Mucosa of descending colon (tissue), 3 donors: ENCODE measurements around the gene EMP2. TPM values are rescaled to one million over a fixed set of nuclear protein-coding genes. Genes with fewer than 3 reads are reported as not detected.

Experiments
- ATAC-seq: fragments of 200-7000 bp; cut with Tn5 transposase; one replicate; pipeline ENCODE4 v1.9.1; 2020; ENCODE audit warnings: mild to moderate bottlenecking, moderate library complexity
- DNase-seq, 3 donors: peaks; one replicate each; pipeline ENCODE4 v3.0.0-alpha.2; 2020
- H3K36me3 ChIP-seq: fragments of 200-600 bp; one replicate; pipeline ENCODE4 v1.8.0; 2021; ENCODE audit warnings: low read depth, mild to moderate bottlenecking
- H3K4me1 ChIP-seq: fragments of 200-600 bp; one replicate; pipeline ENCODE4 v1.8.0; 2021; ENCODE audit warnings: low read depth, mild to moderate bottlenecking
- H3K4me3 ChIP-seq: fragments of 200-600 bp; one replicate; pipeline ENCODE4 v1.8.0; 2021; ENCODE audit warnings: mild to moderate bottlenecking
- H3K9me3 ChIP-seq: fragments of 200-600 bp; one replicate; pipeline ENCODE4 v1.8.0; 2021; ENCODE audit warnings: mild to moderate bottlenecking
- intact Hi-C, 2 donors: fragments of 100-400 bp; cut with DNase I in 1 of 2; cut with micrococcal nuclease in 1 of 2; formaldehyde crosslinking; loops; one replicate each; pipeline versions ENCODE4 v1.11.0 to v1.11.1; 2022; cut with DNase I, micrococcal nuclease
- total RNA-seq, 3 donors: library from RNA; stranded (reverse); fragmentation: NEBNext Ultra II Directional in 2 of 3; extraction: Animal tissue kit (Norgen Biotek cat#: 25700) in 2 of 3; gene quantifications; one replicate each; pipeline versions ENCODE4 v1.2.1 to v1.2.4, GENCODE V29; 2021 to 2023
- TF ChIP-seq, protein P1 (sequence below): fragments of 200-600 bp; IDR thresholded peaks from one replicate; pipeline ENCODE4 v1.8.0; 2022; ENCODE audit warnings: antibody characterized with exemption, mild to moderate bottlenecking
- donor health status: DM: no; HTN: no; CAD: no; lungs with moderate emphysema.
- donor health status: DM: no; HTN: no; CAD: no.
- donor health status: DM: no; HTN: yes; CAD: no.

Gene EMP2
- total RNA-seq, 3 donors from 2014 or later, result 73.0 to 92.9 (median 84.3) TPM

GRCh38 chr16:10617662-10618420, 37.4 kb upstream of the EMP2 start:
- intact Hi-C loops, result no loop called here

DNA sequence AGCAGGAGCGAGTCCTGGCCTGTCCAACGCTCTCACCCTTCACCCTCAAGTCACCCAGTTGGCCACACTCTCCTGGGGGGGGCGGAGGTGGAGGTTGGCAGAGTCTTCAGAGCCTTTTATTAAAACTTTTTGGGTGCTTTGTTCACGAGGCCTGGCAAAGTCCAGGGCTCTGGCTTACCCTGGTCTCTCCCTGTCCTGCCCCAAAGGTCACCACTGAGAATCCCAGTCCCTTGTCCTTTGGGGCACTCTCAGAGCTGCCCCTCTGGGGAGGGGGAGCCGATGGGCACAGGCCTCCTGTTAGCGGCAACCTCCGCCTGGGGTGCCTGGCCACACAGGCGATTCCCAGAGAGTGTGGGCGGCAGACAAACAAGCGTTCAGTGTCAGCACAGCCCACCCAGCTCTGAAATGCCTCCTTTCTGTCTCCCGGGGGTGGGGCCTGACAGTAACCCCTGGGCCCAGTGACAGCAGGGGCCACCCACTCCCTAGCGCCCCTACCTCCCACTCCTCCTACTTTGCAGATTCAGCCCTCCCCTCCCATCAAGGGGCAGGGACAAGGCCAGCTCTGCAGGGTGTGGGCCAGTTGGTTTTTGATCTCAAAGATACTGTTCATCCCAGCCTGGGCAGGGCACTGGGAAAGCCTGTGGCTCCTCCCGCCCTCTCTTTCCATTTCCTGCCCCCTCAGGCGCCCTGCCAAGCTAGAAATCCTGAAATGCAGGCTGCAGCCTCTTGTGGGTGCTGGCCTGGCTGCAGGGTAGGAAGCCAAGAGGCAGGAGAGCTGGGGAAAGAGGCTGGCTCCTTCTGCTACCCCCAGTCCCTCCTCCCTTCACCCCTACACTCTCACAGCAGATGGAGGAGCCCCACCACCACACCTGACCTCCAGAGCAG, 36.6 kb upstream of the EMP2 start:
- ATAC-seq (peak; percentile 77), DNase-seq (peak; percentile 80 to 89 (median 82))
- intact Hi-C loops, result no loop called here
- Histone ChIP-seq H3K4me3 (no peak overlapping the region), H3K9me3 (no peaks in the 10 kb centered on the region), H3K36me3 (no peaks in the 10 kb centered on the region), H3K4me1 (peaks cover 22% of the 10 kb centered on the region)
- TF ChIP-seq, protein P1, sequence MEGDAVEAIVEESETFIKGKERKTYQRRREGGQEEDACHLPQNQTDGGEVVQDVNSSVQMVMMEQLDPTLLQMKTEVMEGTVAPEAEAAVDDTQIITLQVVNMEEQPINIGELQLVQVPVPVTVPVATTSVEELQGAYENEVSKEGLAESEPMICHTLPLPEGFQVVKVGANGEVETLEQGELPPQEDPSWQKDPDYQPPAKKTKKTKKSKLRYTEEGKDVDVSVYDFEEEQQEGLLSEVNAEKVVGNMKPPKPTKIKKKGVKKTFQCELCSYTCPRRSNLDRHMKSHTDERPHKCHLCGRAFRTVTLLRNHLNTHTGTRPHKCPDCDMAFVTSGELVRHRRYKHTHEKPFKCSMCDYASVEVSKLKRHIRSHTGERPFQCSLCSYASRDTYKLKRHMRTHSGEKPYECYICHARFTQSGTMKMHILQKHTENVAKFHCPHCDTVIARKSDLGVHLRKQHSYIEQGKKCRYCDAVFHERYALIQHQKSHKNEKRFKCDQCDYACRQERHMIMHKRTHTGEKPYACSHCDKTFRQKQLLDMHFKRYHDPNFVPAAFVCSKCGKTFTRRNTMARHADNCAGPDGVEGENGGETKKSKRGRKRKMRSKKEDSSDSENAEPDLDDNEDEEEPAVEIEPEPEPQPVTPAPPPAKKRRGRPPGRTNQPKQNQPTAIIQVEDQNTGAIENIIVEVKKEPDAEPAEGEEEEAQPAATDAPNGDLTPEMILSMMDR, result no peak

More at GRCh38 chr16:10617662-10618420, 37.4 kb upstream of the EMP2 start:
- Histone ChIP-seq H3K4me1 (peaks cover 22% of the 10 kb centered on the region), H3K4me3 (no peak overlapping the region), H3K9me3 (no peaks in the 10 kb centered on the region), H3K36me3 (no peaks in the 10 kb centered on the region)
- no peak for ATAC-seq
- TF ChIP-seq, protein P1, result no peak
- DNase-seq, result peak in 1 of 3 donors; percentile 10

DNA sequence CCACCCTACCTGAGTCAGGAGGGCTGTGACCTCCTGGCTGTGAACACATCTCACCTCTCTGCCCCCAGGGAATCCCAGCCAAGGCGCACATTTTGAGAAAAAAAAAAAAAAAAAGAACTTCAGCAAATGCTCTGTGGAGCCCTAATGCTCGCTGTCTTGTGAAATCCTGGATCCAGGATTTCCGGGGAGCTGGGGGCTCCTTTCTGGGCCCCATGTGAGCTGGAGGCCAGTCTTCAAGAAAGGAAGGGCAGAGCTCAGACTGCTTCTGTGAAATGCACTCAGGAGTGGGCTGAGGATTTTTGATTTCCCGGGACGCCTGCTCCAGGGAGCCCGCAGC, 36.0 kb upstream of the EMP2 start:
- no peak for DNase-seq
- Histone ChIP-seq H3K36me3 (no peaks in the 10 kb centered on the region), H3K4me3 (no peak overlapping the region), H3K9me3 (no peaks in the 10 kb centered on the region), H3K4me1 (peaks cover 22% of the 10 kb centered on the region)
- TF ChIP-seq, protein P1, result no peak
- intact Hi-C loops, result no loop called here
- no peak for ATAC-seq

GRCh38 chr16:10614685-10615084, 34.3 kb upstream of the EMP2 start:
- ATAC-seq, result no peak
- TF ChIP-seq, protein P1, result no peak
- intact Hi-C loops, result no loop called here
- Histone ChIP-seq H3K4me1 (peaks cover 27% of the 10 kb centered on the region), H3K36me3 (no peaks in the 10 kb centered on the region), H3K4me3 (no peak overlapping the region), H3K9me3 (no peaks in the 10 kb centered on the region)
- DNase-seq, result no peak

GRCh38 chr16:10613785-10614485, 33.5 kb upstream of the EMP2 start:
- Histone ChIP-seq H3K4me1 (peaks cover 23% of the 10 kb centered on the region), H3K9me3 (no peaks in the 10 kb centered on the region), H3K4me3 (no peak overlapping the region), H3K36me3 (no peaks in the 10 kb centered on the region)
- TF ChIP-seq, protein P1, result no peak
- no peak for DNase-seq
- intact Hi-C loops, result no loop called here
- no peak for ATAC-seq
